Kidney epithelial cell (primary cell): ENCODE measurements around the gene ARHGAP6. TPM values are rescaled to one million over a fixed set of nuclear protein-coding genes. Genes with fewer than 3 reads are reported as not detected.

Source experiments
- DNase-seq: peaks from one replicate; pipeline ENCODE4 v3.0.0-alpha.2; 2010; ENCODE audit warnings: low read depth
- H3K27me3 ChIP-seq: 2 replicates; pipeline ENCODE4 v1.6.0; 2011; ENCODE audit warnings: low read length; ENCODE audit not compliant: control insufficient read depth, insufficient read depth
- H3K36me3 ChIP-seq: 2 replicates; pipeline ENCODE4 v1.5.1; 2011; ENCODE audit warnings: low read length; ENCODE audit not compliant: control insufficient read depth, insufficient read depth
- H3K4me3 ChIP-seq: 2 replicates; pipeline ENCODE4 v1.5.1; 2011; ENCODE audit warnings: low read depth, mild to moderate bottlenecking, control low read depth, low read length
- total RNA-seq: library from RNA; depleted of rRNA; stranded (reverse); fragments of >200 nt; gene quantifications from 2 replicates; pipeline ENCODE4 v1.2.3, GENCODE V29; 2015
- TF ChIP-seq, protein P1 (sequence below): IDR thresholded peaks from 2 replicates; pipeline ENCODE4 v1.5.1; 2011; ENCODE audit warnings: mild to moderate bottlenecking, moderate library complexity, low read length, control low read depth, inconsistent platforms; ENCODE audit not compliant: insufficient read depth, poor library complexity, severe bottlenecking

Gene ARHGAP6
- total RNA-seq, 1 donor from 2014 or later, result 1.7 TPM

DNA sequence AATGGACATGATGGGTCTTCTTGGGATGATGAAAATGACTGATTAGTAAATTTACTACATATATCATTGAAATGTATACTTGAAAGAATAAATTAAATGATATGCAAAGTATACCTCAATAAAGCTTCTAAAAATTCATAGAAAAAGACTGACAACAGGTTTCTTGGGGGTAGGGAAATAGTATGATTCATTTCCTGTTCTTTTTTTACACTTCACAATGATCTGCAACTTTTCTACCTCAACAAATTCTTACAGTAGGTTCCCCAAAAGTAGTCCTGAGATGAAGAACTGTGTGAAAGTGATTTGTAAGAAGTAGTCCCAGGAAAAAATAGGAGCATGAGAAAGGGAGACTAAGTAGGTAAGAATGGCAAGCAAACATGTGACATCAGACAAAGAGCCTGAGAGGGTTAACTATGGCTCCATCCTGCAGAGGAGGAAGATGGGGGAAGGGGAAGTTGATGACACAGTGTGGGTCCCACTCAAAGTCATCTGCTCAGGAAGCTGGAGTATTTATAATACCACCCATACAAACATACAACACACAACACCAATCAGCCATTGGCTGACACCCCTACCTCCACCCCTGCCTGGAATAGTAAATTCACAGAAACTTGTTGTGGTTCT lies 73.9 kb downstream of the ARHGAP6 start:
- H3K27me3 ChIP-seq, result no peaks in the 10 kb centered on the region
- no peak overlapping the region for H3K4me3 ChIP-seq
- H3K36me3 ChIP-seq, result no peaks in the 10 kb centered on the region
- DNase-seq, result no peak
- TF ChIP-seq, protein P1, sequence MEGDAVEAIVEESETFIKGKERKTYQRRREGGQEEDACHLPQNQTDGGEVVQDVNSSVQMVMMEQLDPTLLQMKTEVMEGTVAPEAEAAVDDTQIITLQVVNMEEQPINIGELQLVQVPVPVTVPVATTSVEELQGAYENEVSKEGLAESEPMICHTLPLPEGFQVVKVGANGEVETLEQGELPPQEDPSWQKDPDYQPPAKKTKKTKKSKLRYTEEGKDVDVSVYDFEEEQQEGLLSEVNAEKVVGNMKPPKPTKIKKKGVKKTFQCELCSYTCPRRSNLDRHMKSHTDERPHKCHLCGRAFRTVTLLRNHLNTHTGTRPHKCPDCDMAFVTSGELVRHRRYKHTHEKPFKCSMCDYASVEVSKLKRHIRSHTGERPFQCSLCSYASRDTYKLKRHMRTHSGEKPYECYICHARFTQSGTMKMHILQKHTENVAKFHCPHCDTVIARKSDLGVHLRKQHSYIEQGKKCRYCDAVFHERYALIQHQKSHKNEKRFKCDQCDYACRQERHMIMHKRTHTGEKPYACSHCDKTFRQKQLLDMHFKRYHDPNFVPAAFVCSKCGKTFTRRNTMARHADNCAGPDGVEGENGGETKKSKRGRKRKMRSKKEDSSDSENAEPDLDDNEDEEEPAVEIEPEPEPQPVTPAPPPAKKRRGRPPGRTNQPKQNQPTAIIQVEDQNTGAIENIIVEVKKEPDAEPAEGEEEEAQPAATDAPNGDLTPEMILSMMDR, result no peak

DNA sequence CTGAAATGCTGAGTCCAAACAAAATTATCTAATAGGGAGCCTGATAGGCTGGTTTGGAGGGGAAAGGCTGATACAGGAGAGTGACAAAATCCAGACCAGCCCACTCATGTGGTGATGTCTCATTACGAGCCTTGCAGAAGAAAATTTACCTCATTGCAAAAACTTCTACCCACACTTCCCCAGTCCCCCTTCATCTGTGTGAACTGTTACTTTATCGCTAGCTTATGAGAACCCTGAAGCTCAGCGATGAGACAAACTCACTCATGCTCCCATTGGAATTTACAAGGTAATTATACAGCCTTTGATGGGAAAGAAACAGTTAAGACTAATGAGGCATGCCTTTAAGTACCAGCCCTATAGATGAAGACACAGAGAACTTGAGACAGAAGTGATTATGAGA lies 76.1 kb downstream of the ARHGAP6 start:
- Histone ChIP-seq H3K4me3 (no peak overlapping the region), H3K27me3 (no peaks in the 10 kb centered on the region), H3K36me3 (no peaks in the 10 kb centered on the region)
- TF ChIP-seq, protein P1, result no peak
- DNase-seq, result peak; percentile 41

DNA sequence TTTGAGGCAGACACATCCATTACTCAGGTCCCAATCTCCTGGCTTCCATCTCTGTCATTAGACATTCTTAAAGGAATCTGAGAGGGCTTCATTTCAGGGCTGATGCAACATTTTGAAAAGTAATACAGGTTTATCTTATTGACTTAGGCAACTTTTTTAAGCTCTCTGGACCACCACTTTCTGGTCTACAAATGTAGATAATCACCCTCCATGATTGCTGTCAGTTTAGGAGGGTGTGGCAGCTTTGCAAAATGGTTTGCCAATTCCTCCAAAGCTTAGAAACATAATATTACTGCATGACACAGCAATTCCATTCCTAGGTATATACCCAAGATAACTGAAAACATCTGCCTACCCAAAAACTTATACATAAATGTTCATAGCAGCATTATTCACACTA lies 77.6 kb downstream of the ARHGAP6 start:
- DNase-seq, result no peak
- no peaks in the 10 kb centered on the region for H3K27me3 ChIP-seq
- H3K36me3 ChIP-seq, result no peaks in the 10 kb centered on the region
- no peak overlapping the region for H3K4me3 ChIP-seq
- TF ChIP-seq, protein P1, result no peak

DNA sequence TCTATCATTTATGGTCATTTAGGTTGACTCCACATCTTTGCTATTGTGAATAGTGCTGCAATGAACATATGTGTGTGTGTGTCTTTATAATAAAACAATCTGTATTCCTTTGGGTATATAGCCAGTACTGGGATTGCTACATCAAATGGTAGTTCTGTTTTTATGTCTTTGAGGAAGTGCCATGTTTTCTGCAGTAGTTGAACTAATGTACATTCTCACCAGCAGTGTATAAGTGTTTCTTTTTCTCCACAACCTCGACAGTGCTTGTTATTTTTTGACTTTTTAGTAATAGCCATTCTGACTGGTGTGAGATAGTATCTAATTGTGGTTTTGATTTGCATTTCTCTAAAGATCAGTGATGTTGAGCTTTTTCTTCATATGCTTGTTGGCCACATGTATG lies 80.5 kb downstream of the ARHGAP6 start:
- DNase-seq, result no peak
- no peaks in the 10 kb centered on the region for H3K36me3 ChIP-seq
- H3K27me3 ChIP-seq, result no peaks in the 10 kb centered on the region
- TF ChIP-seq, protein P1, result no peak
- no peak overlapping the region for H3K4me3 ChIP-seq

DNA sequence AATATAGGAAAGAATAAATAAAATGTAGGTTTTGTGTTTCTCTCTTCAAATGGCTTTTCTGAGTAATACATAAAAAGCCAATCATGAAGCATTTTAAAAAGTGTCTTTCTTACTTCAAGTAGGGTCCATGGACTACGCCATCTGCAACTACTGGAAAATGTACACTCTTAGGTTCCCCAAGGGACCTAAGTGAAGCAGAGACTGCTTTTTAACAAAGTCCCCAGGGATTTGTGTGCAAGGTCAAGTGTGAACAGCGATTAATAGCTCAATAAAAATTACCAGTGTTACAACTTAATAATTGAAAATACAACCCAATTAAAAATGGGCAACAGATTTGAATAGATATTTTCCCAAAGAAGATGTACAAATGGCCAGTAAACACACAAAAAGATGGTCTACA lies 84.9 kb downstream of the ARHGAP6 start:
- no peaks in the 10 kb centered on the region for H3K27me3 ChIP-seq
- TF ChIP-seq, protein P1, result no peak

More for the DNA sequence above, 84.9 kb downstream of the ARHGAP6 start:
- Histone ChIP-seq H3K4me3 (no peak overlapping the region), H3K36me3 (no peaks in the 10 kb centered on the region)
- no peak for DNase-seq
